GM12878 (cell line): ENCODE results near the gene TMEM53. TPM values are rescaled to one million over a fixed set of nuclear protein-coding genes. Genes with fewer than 3 reads are reported as not detected.

Experiments
- BHLHE40 ChIP-seq, 2 experiments: fragments of 450-650 bp in 1 of 2; IDR thresholded peaks; 2 replicates each; pipeline ENCODE4 v1.6.1; 2011 to 2017; ENCODE audit warnings: low read depth in 2 of 2, borderline replicate concordance in 1 of 2, improper control_type of control experiment in 1 of 2, low read length in 1 of 2, mild to moderate bottlenecking in 1 of 2
- FOS ChIP-seq: IDR thresholded peaks from 3 replicates; pipeline ENCODE4 v1.6.1; 2011; ENCODE audit warnings: borderline replicate concordance; ENCODE audit not compliant: insufficient read length; ENCODE audit errors: extremely low read depth
- MEF2A ChIP-seq: IDR thresholded peaks from 2 replicates; pipeline ENCODE4 v1.6.1; 2011; ENCODE audit warnings: low read depth, mild to moderate bottlenecking, low read length, moderate library complexity; ENCODE audit not compliant: insufficient read depth
- MXI1 ChIP-seq: fragments of 150-350 bp; IDR thresholded peaks from 2 replicates; pipeline ENCODE4 v1.6.1; 2011; ENCODE audit warnings: low read depth, mild to moderate bottlenecking, inconsistent platforms, low read length, improper control_type of control experiment
- NRF1 ChIP-seq: conservative IDR thresholded peaks from 2 replicates; pipeline ENCODE4 v1.6.1; 2011; ENCODE audit warnings: mild to moderate bottlenecking, low read depth, low read length, improper control_type of control experiment
- PAX8 ChIP-seq: fragments of 450-650 bp; IDR thresholded peaks from 2 replicates; pipeline ENCODE4 v1.6.1; 2017; ENCODE audit warnings: mild to moderate bottlenecking, moderate library complexity
- PML ChIP-seq: IDR thresholded peaks from 2 replicates; pipeline ENCODE4 v1.6.1; 2012; ENCODE audit warnings: low read length, inconsistent platforms
- RELA ChIP-seq: fragments of 450-650 bp; IDR thresholded peaks from 2 replicates; pipeline ENCODE4 v1.8.0; 2014; ENCODE audit warnings: borderline replicate concordance; ENCODE audit not compliant: partially characterized antibody
- RFX5 ChIP-seq: IDR thresholded peaks from 2 replicates; pipeline ENCODE4 v1.6.1; 2011; ENCODE audit warnings: low read depth, low read length, improper control_type of control experiment
- SP1 ChIP-seq: IDR thresholded peaks from one replicate; pipeline ENCODE4 v1.6.1; 2011; ENCODE audit warnings: low read depth, low read length
- STAT1 ChIP-seq: fragments of 450-650 bp; conservative IDR thresholded peaks from 2 replicates; pipeline ENCODE4 v1.6.1; 2014; ENCODE audit warnings: antibody characterized with exemption, mild to moderate bottlenecking
- TAF1 ChIP-seq: IDR thresholded peaks from 2 replicates; pipeline ENCODE4 v1.6.1; 2011; ENCODE audit warnings: mild to moderate bottlenecking, low read depth, low read length, borderline replicate concordance
- TCF3 ChIP-seq: IDR thresholded peaks from 2 replicates; pipeline ENCODE4 v1.6.1; 2012; ENCODE audit warnings: low read depth, mild to moderate bottlenecking, low read length, borderline replicate concordance; ENCODE audit not compliant: insufficient read depth
- YY1 ChIP-seq: IDR thresholded peaks from 2 replicates; pipeline ENCODE4 v1.6.1; 2011; ENCODE audit warnings: low read depth, mild to moderate bottlenecking, low read length
- ZNF384 ChIP-seq: IDR thresholded peaks from 2 replicates; pipeline ENCODE4 v1.6.1; 2012; ENCODE audit warnings: low read depth, mild to moderate bottlenecking, low read length, improper control_type of control experiment, borderline replicate concordance
- polyA plus RNA-seq, 11 experiments: library from polyadenylated mRNA; depleted of rRNA in 4 of 11; unstranded in 6 of 11; stranded (reverse) in 5 of 11; fragments of >200 nt; fragmentation: Nextera tagmentation in 4 of 11; fragmentation: Illumina TruSeq in 1 of 11; extraction: Ambion mirVana in 4 of 11; extraction: Trizol in 1 of 11; gene quantifications; 1 replicate in 1 of 11; 2 replicates in 10 of 11; pipeline versions ENCODE4 v1.2.1 to v1.2.3, GENCODE V29; 2011 to 2016; ENCODE audit warnings: inconsistent platforms in 2 of 11, missing spikeins in 2 of 11, low read depth in 1 of 11
- total RNA-seq, 4 experiments: library from RNA; depleted of rRNA in 3 of 4; stranded (reverse); fragments of >200 nt in 3 of 4; fragmentation: Illumina TruSeq in 1 of 4; extraction: Trizol in 1 of 4; gene quantifications; 2 replicates each; pipeline versions ENCODE4 v1.2.1 to v1.2.3, GENCODE V29; 2013 to 2021
- TF ChIP-seq, protein P1 (sequence below): fragments of 450-650 bp; IDR thresholded peaks from 2 replicates; pipeline ENCODE4 v1.6.1; 2017; ENCODE audit warnings: mild to moderate bottlenecking
- TF ChIP-seq, protein P2 (sequence below), 3 experiments: IDR thresholded peaks in 2 of 3; conservative IDR thresholded peaks in 1 of 3; 2 replicates each; pipeline ENCODE4 v1.5.1; 2011; ENCODE audit warnings: low read depth in 3 of 3, low read length in 3 of 3, mild to moderate bottlenecking in 3 of 3, control low read depth in 2 of 3, moderate library complexity in 2 of 3, inconsistent platforms in 1 of 3, mixed read lengths in 1 of 3; ENCODE audit not compliant: control insufficient read depth in 2 of 3, insufficient read depth in 1 of 3; ENCODE audit errors: extremely low read depth in 1 of 3
- TF ChIP-seq, protein P3 (sequence below): fragments of 150-350 bp; IDR thresholded peaks from 2 replicates; pipeline ENCODE4 v1.6.1; 2014; ENCODE audit warnings: mild to moderate bottlenecking, low read depth, low read length
- TF ChIP-seq, protein P4 (sequence below): fragments of 450-650 bp; IDR thresholded peaks from 2 replicates; pipeline ENCODE4 v1.6.1; 2016; ENCODE audit warnings: mild to moderate bottlenecking, moderate library complexity, borderline replicate concordance

TMEM53 gene
- total and polyA plus RNA-seq, 10 of the 15 experiments (the other 5 are each of a cell fraction or from before 2014, with no cell fraction given): 3.1 to 23.9 (median 11.1) TPM

DNA sequence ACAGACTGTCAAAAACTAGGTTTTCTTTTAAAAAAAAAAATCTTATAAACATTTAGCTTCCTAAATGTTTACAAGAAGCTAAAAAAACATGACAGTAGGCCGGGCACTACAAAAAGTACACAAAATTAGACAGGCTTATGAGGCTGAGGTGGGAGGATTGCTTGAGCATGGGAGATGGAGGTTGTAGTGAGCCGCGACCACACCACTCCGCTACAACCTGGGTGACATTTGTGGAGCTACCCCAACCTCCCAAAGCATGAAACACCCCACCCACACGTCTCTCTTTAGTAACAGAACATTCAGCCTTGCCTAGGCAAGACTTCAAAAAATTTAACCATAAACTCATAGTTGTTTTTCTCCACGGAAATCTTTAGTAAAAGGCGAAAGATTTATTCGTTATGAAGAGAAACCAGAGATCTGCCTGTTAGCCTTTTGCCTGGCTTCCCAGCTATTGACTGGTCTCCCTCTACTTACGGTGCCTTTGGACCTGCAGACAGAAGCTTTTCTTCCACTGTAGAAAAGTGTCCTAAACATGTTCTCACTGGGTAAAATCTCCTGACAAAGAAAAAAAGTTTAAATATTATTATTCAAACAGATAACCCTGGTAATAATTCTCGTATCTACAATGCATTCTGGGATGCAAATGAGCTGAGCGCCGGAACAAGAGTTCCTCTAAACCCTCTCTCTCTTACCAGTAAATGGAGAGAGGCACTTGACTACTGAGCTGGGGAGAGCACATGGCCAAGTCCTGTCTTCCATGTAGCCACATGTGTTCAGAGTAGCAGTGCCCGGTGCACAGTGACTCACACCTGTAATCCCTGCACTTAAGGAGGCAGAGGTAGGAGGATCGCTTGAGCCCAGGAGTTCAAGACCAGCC is 47.4 kb upstream of the TMEM53 start (continued):
- TF ChIP-seq MXI1: peak; percentile 69; the same call in 1 of the 2 replicates
- no peak for TF ChIP-seq SP1
- TF ChIP-seq MEF2A: peak; percentile 95
- TF ChIP-seq, protein P1, sequence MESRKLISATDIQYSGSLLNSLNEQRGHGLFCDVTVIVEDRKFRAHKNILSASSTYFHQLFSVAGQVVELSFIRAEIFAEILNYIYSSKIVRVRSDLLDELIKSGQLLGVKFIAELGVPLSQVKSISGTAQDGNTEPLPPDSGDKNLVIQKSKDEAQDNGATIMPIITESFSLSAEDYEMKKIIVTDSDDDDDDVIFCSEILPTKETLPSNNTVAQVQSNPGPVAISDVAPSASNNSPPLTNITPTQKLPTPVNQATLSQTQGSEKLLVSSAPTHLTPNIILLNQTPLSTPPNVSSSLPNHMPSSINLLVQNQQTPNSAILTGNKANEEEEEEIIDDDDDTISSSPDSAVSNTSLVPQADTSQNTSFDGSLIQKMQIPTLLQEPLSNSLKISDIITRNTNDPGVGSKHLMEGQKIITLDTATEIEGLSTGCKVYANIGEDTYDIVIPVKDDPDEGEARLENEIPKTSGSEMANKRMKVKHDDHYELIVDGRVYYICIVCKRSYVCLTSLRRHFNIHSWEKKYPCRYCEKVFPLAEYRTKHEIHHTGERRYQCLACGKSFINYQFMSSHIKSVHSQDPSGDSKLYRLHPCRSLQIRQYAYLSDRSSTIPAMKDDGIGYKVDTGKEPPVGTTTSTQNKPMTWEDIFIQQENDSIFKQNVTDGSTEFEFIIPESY: peak; percentile 84; the same call in 1 of the 2 replicates
- peak; percentile 95 for TF ChIP-seq YY1
- TF ChIP-seq FOS: no peak
- TF ChIP-seq, protein P2, sequence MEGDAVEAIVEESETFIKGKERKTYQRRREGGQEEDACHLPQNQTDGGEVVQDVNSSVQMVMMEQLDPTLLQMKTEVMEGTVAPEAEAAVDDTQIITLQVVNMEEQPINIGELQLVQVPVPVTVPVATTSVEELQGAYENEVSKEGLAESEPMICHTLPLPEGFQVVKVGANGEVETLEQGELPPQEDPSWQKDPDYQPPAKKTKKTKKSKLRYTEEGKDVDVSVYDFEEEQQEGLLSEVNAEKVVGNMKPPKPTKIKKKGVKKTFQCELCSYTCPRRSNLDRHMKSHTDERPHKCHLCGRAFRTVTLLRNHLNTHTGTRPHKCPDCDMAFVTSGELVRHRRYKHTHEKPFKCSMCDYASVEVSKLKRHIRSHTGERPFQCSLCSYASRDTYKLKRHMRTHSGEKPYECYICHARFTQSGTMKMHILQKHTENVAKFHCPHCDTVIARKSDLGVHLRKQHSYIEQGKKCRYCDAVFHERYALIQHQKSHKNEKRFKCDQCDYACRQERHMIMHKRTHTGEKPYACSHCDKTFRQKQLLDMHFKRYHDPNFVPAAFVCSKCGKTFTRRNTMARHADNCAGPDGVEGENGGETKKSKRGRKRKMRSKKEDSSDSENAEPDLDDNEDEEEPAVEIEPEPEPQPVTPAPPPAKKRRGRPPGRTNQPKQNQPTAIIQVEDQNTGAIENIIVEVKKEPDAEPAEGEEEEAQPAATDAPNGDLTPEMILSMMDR (IDR thresholded peaks at IDR 0.05 in 2 of 3, conservative IDR thresholded peaks at IDR 0.05 in 1 of 3; ENCODE audit: control insufficient read depth in 2 of 3, extremely low read depth in 1 of 3, insufficient read depth in 1 of 3, low read depth in 3 of 3, low read length in 3 of 3): peak in 1 of 3 experiments; percentile 16; a peak in 1 of 6 replicates
- TF ChIP-seq PAX8: 0 out of 2 replicates have a peak, but pooled peaks have one; percentile 72
- TF ChIP-seq ZNF384: no peak; the same call in 1 of the 2 replicates
- peak; percentile 69 for TF ChIP-seq RELA
- no peak for TF ChIP-seq NRF1
- TF ChIP-seq TCF3: peak; percentile 100
- TF ChIP-seq, protein P3, sequence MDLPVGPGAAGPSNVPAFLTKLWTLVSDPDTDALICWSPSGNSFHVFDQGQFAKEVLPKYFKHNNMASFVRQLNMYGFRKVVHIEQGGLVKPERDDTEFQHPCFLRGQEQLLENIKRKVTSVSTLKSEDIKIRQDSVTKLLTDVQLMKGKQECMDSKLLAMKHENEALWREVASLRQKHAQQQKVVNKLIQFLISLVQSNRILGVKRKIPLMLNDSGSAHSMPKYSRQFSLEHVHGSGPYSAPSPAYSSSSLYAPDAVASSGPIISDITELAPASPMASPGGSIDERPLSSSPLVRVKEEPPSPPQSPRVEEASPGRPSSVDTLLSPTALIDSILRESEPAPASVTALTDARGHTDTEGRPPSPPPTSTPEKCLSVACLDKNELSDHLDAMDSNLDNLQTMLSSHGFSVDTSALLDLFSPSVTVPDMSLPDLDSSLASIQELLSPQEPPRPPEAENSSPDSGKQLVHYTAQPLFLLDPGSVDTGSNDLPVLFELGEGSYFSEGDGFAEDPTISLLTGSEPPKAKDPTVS: peak; percentile 59; the same call in 1 of the 2 replicates
- peak; percentile 91 for TF ChIP-seq TAF1
- peak; percentile 100 for TF ChIP-seq PML
- peak; percentile 63 for TF ChIP-seq STAT1
- TF ChIP-seq RFX5: no peak
- TF ChIP-seq, protein P4, sequence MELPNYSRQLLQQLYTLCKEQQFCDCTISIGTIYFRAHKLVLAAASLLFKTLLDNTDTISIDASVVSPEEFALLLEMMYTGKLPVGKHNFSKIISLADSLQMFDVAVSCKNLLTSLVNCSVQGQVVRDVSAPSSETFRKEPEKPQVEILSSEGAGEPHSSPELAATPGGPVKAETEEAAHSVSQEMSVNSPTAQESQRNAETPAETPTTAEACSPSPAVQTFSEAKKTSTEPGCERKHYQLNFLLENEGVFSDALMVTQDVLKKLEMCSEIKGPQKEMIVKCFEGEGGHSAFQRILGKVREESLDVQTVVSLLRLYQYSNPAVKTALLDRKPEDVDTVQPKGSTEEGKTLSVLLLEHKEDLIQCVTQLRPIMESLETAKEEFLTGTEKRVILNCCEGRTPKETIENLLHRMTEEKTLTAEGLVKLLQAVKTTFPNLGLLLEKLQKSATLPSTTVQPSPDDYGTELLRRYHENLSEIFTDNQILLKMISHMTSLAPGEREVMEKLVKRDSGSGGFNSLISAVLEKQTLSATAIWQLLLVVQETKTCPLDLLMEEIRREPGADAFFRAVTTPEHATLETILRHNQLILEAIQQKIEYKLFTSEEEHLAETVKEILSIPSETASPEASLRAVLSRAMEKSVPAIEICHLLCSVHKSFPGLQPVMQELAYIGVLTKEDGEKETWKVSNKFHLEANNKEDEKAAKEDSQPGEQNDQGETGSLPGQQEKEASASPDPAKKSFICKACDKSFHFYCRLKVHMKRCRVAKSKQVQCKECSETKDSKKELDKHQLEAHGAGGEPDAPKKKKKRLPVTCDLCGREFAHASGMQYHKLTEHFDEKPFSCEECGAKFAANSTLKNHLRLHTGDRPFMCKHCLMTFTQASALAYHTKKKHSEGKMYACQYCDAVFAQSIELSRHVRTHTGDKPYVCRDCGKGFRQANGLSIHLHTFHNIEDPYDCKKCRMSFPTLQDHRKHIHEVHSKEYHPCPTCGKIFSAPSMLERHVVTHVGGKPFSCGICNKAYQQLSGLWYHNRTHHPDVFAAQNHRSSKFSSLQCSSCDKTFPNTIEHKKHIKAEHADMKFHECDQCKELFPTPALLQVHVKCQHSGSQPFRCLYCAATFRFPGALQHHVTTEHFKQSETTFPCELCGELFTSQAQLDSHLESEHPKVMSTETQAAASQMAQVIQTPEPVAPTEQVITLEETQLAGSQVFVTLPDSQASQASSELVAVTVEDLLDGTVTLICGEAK: peak; percentile 17; the same call in 1 of the 2 replicates
- TF ChIP-seq BHLHE40 (IDR thresholded peaks at IDR 0.05; ENCODE audit: borderline replicate concordance in 1 of 2, low read depth in 2 of 2, low read length in 1 of 2): peak; percentile 54 to 60
